IPS-15b (cell line): ENCODE measurements around the gene CHCHD6.

Experiments used
- H3K27me3 ChIP-seq: one replicate; pipeline ENCODE4 v1.6.1; 2013; ENCODE audit warnings: low read length; ENCODE audit not compliant: control insufficient read depth, insufficient read depth
- H3K36me3 ChIP-seq: one replicate; pipeline ENCODE4 v1.6.1; 2013; ENCODE audit warnings: low read length; ENCODE audit not compliant: control insufficient read depth, insufficient read depth
- H3K4me1 ChIP-seq: one replicate; pipeline ENCODE4 v1.6.1; 2013; ENCODE audit warnings: mild to moderate bottlenecking, low read length; ENCODE audit not compliant: control insufficient read depth, insufficient read depth
- H3K4me3 ChIP-seq: one replicate; pipeline ENCODE4 v1.5.1; 2013; ENCODE audit warnings: low read depth, low read length
- H3K9ac ChIP-seq: one replicate; pipeline ENCODE4 v1.6.1; 2013; ENCODE audit warnings: low read depth, mild to moderate bottlenecking, low read length
- H3K9me3 ChIP-seq: one replicate; pipeline ENCODE4 v1.6.1; 2013; ENCODE audit warnings: mild to moderate bottlenecking, low read length; ENCODE audit not compliant: control insufficient read depth, insufficient read depth

CHCHD6 gene

GRCh38 chr3:126887686-126888085 lies 183.6 kb downstream of the CHCHD6 start:
- Histone ChIP-seq H3K4me1 (no peaks in the 10 kb centered on the region), H3K4me3 (no peak overlapping the region), H3K36me3 (no peaks in the 10 kb centered on the region), H3K27me3 (no peaks in the 10 kb centered on the region), H3K9ac (no peak overlapping the region), H3K9me3 (no peaks in the 10 kb centered on the region)

DNA sequence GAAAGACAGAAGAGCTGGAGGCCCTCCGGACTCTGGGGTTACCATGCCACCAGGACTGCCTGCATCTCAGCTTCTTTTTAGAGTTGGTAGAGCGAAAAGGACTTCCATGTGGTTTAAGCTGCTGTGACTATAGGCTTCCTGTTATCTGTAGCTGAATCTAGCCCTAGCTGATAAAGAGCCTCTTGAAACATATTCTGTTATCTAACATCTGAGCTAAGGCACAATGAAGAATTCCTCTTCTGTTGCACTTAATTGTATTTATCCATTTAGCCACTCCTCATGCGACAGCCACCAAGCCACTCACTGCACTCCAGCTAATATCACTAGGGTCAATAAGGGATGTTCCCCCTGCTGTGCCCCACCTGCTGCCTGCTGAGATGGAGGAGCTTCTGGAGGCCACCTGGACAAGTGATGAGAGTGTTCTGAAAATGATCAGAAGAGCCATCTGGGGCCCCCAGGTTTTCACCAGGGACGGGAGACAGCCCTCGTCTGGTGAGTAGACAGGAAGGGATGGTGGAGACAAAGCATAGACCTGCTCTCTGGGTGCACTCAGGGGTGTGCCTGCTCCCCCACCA lies 184.2 kb downstream of the CHCHD6 start:
- Histone ChIP-seq H3K27me3 (no peaks in the 10 kb centered on the region), H3K36me3 (no peaks in the 10 kb centered on the region), H3K9ac (no peak overlapping the region), H3K4me1 (no peaks in the 10 kb centered on the region), H3K9me3 (no peaks in the 10 kb centered on the region), H3K4me3 (no peak overlapping the region)

GRCh38 chr3:126889276-126890201 lies 185.5 kb downstream of the CHCHD6 start:
- Histone ChIP-seq H3K27me3 (no peaks in the 10 kb centered on the region), H3K9me3 (no peaks in the 10 kb centered on the region), H3K4me1 (no peaks in the 10 kb centered on the region), H3K36me3 (no peaks in the 10 kb centered on the region), H3K9ac (no peak overlapping the region), H3K4me3 (no peak overlapping the region)

DNA sequence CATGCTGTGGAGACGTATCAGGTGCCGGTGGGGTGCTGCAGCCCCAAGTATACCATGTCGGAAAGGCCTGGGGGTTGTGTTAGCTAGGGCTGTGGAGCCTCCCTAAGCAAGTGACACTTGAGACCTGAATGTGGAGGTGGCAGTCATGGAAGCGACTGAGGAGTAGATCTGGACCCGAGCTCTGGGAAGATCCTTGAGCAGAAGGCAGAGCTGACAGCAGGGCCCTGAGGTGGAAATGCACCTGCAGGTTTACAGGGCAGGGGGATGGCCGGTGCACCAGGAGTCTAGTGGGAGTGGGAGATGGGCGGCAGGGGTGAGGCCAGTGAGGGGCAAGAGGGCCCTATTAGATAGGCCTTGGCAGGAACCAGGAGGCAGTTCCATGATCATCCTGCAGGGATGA lies 187.1 kb downstream of the CHCHD6 start:
- no peak overlapping the region for H3K9ac ChIP-seq
- no peak overlapping the region for H3K4me3 ChIP-seq
- H3K27me3 ChIP-seq = no peaks in the 10 kb centered on the region
- peaks cover 2% of the 10 kb centered on the region for H3K4me1 ChIP-seq
- H3K36me3 ChIP-seq = no peaks in the 10 kb centered on the region
- no peaks in the 10 kb centered on the region for H3K9me3 ChIP-seq

GRCh38 chr3:126891791-126892190 lies 187.8 kb downstream of the CHCHD6 start:
- no peak overlapping the region for H3K4me3 ChIP-seq
- H3K36me3 ChIP-seq = no peaks in the 10 kb centered on the region
- H3K4me1 ChIP-seq = peaks cover 2% of the 10 kb centered on the region
- no peak overlapping the region for H3K9ac ChIP-seq
- H3K27me3 ChIP-seq = no peaks in the 10 kb centered on the region
- H3K9me3 ChIP-seq = no peaks in the 10 kb centered on the region

GRCh38 chr3:126893651-126894050 lies 189.6 kb downstream of the CHCHD6 start:
- Histone ChIP-seq H3K9ac (no peak overlapping the region), H3K27me3 (no peaks in the 10 kb centered on the region), H3K36me3 (no peaks in the 10 kb centered on the region), H3K4me1 (peaks cover 2% of the 10 kb centered on the region), H3K4me3 (no peak overlapping the region), H3K9me3 (no peaks in the 10 kb centered on the region)

DNA sequence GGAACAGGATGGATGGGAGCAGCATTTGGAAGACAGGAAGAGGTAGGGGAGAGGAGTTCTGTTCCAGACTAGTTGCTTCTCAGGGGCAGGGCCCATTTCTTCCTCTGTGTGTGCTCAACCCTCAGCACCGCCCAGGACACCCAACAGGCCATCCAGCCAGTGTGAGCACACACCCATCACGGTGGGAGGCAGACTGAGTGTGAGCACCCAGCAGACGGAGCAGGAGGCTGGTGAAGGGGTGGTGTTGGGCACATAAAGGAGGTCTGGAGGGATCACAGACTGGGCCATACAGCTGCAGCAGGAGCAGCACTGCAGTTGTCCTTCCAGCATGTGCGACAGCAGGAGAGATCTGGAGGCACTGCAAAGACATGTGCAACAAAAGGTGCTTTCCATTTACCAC lies 190.4 kb downstream of the CHCHD6 start:
- Histone ChIP-seq H3K9me3 (no peaks in the 10 kb centered on the region), H3K36me3 (no peaks in the 10 kb centered on the region), H3K4me1 (peaks cover 2% of the 10 kb centered on the region), H3K4me3 (no peak overlapping the region), H3K9ac (no peak overlapping the region), H3K27me3 (no peaks in the 10 kb centered on the region)

GRCh38 chr3:126895178-126896066 lies 191.4 kb downstream of the CHCHD6 start:
- H3K27me3 ChIP-seq = no peaks in the 10 kb centered on the region
- H3K9ac ChIP-seq = no peak overlapping the region
- no peaks in the 10 kb centered on the region for H3K36me3 ChIP-seq
- H3K4me1 ChIP-seq = peaks cover 2% of the 10 kb centered on the region
- H3K9me3 ChIP-seq = no peaks in the 10 kb centered on the region
- no peak overlapping the region for H3K4me3 ChIP-seq

GRCh38 chr3:126896067-126896441 lies 192.0 kb downstream of the CHCHD6 start:
- Histone ChIP-seq H3K4me1 (peaks cover 2% of the 10 kb centered on the region), H3K9ac (no peak overlapping the region), H3K36me3 (no peaks in the 10 kb centered on the region), H3K4me3 (no peak overlapping the region), H3K9me3 (no peaks in the 10 kb centered on the region), H3K27me3 (no peaks in the 10 kb centered on the region)

DNA sequence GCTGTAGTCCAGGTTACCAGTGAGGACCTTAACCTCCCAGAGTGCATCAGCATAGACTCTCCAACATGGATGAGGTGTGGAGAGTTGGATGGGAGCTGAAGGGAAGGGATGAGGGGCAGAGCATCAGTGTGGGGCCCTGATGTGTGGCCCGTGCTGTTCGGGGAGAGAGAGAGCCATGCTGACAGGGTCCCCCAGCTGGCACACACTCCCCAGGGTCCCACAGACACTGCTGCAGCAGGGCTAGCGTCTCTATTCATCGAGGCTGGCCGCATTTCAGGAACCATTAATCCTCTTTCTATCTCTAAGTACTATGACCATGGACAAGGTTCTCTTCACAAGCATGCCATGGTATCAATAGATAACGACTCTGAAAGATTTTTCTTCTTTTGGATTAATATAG lies 192.9 kb downstream of the CHCHD6 start:
- H3K36me3 ChIP-seq = no peaks in the 10 kb centered on the region
- no peaks in the 10 kb centered on the region for H3K9me3 ChIP-seq
- H3K4me3 ChIP-seq = no peak overlapping the region
- peaks cover 2% of the 10 kb centered on the region for H3K4me1 ChIP-seq
- H3K9ac ChIP-seq = no peak overlapping the region
- H3K27me3 ChIP-seq = no peaks in the 10 kb centered on the region

DNA sequence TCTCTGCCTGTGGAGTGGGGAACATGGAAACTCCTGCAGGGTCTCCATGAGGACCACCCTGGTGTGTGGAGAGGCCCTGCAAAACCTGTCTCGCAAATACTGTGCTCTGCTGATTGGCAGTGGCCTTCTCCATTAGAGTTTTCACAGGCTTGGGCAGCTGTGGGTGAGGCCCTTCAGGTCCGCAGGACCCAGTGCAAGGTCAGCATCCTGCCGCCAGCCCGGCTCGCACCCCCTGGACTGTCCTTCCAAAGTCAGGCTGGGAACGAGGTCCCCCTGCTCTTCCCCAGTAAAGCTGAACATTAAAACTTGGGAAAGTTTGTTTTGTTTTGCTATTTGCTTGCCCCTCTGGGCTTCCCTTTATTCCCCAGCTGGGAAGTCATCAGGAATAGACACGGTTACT lies 193.9 kb downstream of the CHCHD6 start:
- Histone ChIP-seq H3K9ac (no peak overlapping the region), H3K36me3 (no peaks in the 10 kb centered on the region), H3K27me3 (no peaks in the 10 kb centered on the region), H3K4me3 (no peak overlapping the region), H3K9me3 (no peaks in the 10 kb centered on the region), H3K4me1 (peaks cover 2% of the 10 kb centered on the region)
